Lung (tissue), 12 donors: ENCODE results near the gene MED12. TPM values are rescaled to one million over a fixed set of nuclear protein-coding genes. Genes with fewer than 3 reads are reported as not detected.

Experiments used
- ATAC-seq: fragments of 200-7000 bp; cut with Tn5 transposase; one replicate; pipeline ENCODE4 v1.9.1; 2020; ENCODE audit warnings: moderate number of reproducible peaks; ENCODE audit not compliant: insufficient read depth, low FRiP score
- DNase-seq, 3 donors: peaks; one replicate each; pipeline ENCODE4 v3.0.0-alpha.2; 2013 to 2017
- H3K27ac ChIP-seq, 2 donors: one replicate each; pipeline ENCODE4 v1.5.1; 2013; ENCODE audit warnings: mild to moderate bottlenecking in 2 of 2, moderate library complexity in 2 of 2, control low read depth in 1 of 2, inconsistent platforms in 1 of 2, low read depth in 1 of 2, low read length in 1 of 2
- H3K27me3 ChIP-seq, 3 donors: one replicate each; pipeline ENCODE4 v1.5.1; 2013; ENCODE audit warnings: low read length in 2 of 3; ENCODE audit not compliant: control insufficient read depth in 3 of 3, insufficient read depth in 3 of 3
- H3K36me3 ChIP-seq, 4 donors: one replicate each; pipeline ENCODE4 v1.5.1; 2013; ENCODE audit warnings: low read length in 4 of 4, mild to moderate bottlenecking in 1 of 4, moderate library complexity in 1 of 4; ENCODE audit not compliant: control insufficient read depth in 4 of 4, insufficient read depth in 4 of 4
- H3K4me1 ChIP-seq, 5 donors: one replicate each; pipeline ENCODE4 v1.5.1; 2013; ENCODE audit warnings: low read length in 5 of 5, mild to moderate bottlenecking in 2 of 5, moderate library complexity in 1 of 5; ENCODE audit not compliant: control insufficient read depth in 5 of 5, insufficient read depth in 5 of 5
- H3K4me3 ChIP-seq: one replicate; pipeline ENCODE4 v1.5.1; 2013; ENCODE audit warnings: mild to moderate bottlenecking, control low read depth, moderate library complexity
- H3K9ac ChIP-seq, 2 donors: one replicate each; pipeline ENCODE4 v1.5.1; 2013; ENCODE audit warnings: low read length in 2 of 2, control low read depth in 1 of 2; ENCODE audit not compliant: insufficient read depth in 1 of 2
- H3K9me3 ChIP-seq, 4 donors: one replicate each; pipeline ENCODE4 v1.5.1; 2013; ENCODE audit warnings: low read length in 3 of 4, mild to moderate bottlenecking in 1 of 4, moderate library complexity in 1 of 4; ENCODE audit not compliant: control insufficient read depth in 4 of 4, insufficient read depth in 3 of 4
- WGBS, 2 donors: extraction: QIAGEN DNeasy Blood & Tissue Kit; methylation state at CpG; one replicate each; pipeline ENCODE4 v1.1.7; 2013; 5-methylcytosine and 5-hydroxymethylcytosine counted together
- polyA plus RNA-seq, 2 donors: library from polyadenylated mRNA; stranded (reverse); fragments of 200-250 nt; gene quantifications; one replicate each; pipeline ENCODE4 v1.2.1, GENCODE V29; 2013
- total RNA-seq, 2 donors: library from RNA; depleted of rRNA in 1 of 2; stranded (reverse); fragments of >200 nt in 1 of 2; gene quantifications; one replicate each; pipeline ENCODE4 v1.2.1, GENCODE V29; 2014 to 2021
- TF ChIP-seq, protein P1 (sequence below): IDR thresholded peaks from 2 replicates; pipeline ENCODE4 v1.5.1; 2012; ENCODE audit warnings: mild to moderate bottlenecking; ENCODE audit errors: control extremely low read depth, extremely low read depth
- donor health status: control.
- donor health status: control.
- donor health status: Bipolar disorder and iron deficiency.
- donor health status: healthy.
- donor health status: DM: yes; HTN: yes; CAD: no.

MED12 gene
- total and polyA plus RNA-seq, 4 donors, result 10.3 to 41.1 (median 24.9) TPM

DNA sequence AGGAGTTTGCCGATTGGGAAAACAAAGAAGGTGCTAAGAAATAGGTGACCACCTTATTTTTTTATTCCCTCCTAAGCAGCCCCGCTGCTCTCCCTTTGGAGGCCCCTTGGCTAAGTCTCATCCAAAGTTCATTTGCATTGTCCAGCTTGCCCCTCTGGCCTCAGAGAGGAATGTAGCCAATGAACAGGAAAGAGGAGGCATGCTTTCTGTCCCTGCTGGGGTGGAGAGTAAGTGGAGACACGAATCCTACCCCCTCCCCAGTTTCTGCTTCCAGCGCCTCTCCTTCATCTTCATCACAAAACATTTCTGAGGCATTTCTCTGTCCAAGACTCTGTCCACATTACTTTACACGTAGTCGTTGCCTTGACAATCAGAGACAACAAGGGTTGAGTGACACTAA is 64.9 kb downstream of the MED12 start:
- Histone ChIP-seq H3K9ac (peak overlapping the region in 1 of 2 donors; percentile 38), H3K36me3 (no peaks in the 10 kb centered on the region), H3K27me3 (no peaks in the 10 kb centered on the region), H3K9me3 (no peaks in the 10 kb centered on the region), H3K4me1 (peaks cover 0 to 19% (median 7%) of the 10 kb centered on the region in 5 donors), H3K27ac (no peak overlapping the region), H3K4me3 (no peak overlapping the region)
- WGBS, 2 donors, result 64 to 71% methylated on average over 6 of the region's 6 CpGs
- TF ChIP-seq, protein P1, sequence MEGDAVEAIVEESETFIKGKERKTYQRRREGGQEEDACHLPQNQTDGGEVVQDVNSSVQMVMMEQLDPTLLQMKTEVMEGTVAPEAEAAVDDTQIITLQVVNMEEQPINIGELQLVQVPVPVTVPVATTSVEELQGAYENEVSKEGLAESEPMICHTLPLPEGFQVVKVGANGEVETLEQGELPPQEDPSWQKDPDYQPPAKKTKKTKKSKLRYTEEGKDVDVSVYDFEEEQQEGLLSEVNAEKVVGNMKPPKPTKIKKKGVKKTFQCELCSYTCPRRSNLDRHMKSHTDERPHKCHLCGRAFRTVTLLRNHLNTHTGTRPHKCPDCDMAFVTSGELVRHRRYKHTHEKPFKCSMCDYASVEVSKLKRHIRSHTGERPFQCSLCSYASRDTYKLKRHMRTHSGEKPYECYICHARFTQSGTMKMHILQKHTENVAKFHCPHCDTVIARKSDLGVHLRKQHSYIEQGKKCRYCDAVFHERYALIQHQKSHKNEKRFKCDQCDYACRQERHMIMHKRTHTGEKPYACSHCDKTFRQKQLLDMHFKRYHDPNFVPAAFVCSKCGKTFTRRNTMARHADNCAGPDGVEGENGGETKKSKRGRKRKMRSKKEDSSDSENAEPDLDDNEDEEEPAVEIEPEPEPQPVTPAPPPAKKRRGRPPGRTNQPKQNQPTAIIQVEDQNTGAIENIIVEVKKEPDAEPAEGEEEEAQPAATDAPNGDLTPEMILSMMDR, result no peak
- DNase-seq (peak; percentile 66 to 78 (median 76)), ATAC-seq (no peak)

DNA sequence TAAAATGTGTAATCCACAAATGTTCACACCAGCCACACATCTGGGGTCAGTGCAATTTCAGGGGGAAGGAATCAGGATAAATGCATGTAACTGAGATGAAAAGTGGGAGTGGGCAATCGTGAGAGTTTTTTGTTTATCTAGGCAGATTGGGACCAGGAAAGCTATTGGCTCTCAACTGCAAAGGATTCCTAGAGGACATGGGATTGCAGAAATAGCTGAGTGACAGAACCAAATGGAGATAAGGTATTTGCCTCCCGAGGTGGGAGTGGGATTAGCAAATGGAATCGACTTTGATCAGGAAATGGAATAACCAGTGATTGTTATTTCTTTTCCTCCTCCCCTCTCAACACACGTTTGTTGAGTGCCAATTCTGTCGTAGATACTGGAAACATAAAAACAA is 65.7 kb downstream of the MED12 start:
- Histone ChIP-seq H3K27me3 (no peaks in the 10 kb centered on the region), H3K36me3 (no peaks in the 10 kb centered on the region), H3K9ac (peak overlapping the region in 1 of 2 donors; percentile 71), H3K4me1 (peaks cover 0 to 19% (median 7%) of the 10 kb centered on the region in 5 donors), H3K9me3 (no peaks in the 10 kb centered on the region), H3K4me3 (no peak overlapping the region), H3K27ac (no peak overlapping the region)
- TF ChIP-seq, protein P1, result no peak
- WGBS, 2 donors, result 55 to 70% methylated on average over 5 of the region's 5 CpGs
- peak in 2 of 3 donors; percentile 16 to 26 for DNase-seq
- ATAC-seq, result no peak

DNA sequence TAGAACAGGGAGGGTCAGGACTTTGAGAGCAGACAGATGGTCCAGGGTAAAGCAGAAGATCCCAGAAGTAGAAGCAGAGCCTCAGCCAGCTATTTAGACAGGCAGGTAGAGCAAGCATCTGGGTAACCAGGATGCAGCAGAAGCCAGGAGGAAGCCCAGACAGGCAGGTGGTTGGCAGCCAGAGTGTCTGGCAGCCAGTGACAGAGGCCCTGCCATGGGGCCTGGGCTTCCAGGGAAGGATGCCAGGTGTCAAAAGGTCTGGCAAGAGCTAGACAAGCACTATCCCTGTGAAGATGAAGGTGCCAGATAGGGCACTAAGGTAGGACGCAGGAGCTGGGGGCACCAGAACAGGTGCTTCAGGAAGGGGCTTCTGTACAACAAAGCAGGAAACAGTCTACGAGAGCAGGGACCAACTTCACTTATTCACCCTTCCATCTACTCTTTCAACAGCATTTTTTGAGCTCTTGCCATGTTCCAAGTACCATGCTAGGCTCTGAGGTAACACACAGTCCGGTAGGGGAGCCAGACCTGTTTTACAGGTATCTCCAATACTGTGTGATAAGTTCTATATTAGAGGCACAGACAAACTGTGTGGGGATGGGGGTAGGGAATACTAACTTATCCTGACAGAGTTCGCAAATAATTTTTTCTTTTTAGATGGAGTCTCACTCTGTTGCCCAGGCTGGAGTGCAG is 66.6 kb downstream of the MED12 start:
- WGBS, 2 donors, result 69 to 78% methylated on average over 2 to 4 of the region's 4 CpGs
- no peak for ATAC-seq
- Histone ChIP-seq H3K36me3 (no peaks in the 10 kb centered on the region), H3K9me3 (no peaks in the 10 kb centered on the region), H3K9ac (no peak overlapping the region), H3K27ac (peak overlapping the region in 1 of 2 donors; percentile 44), H3K4me3 (no peak overlapping the region), H3K4me1 (peaks cover 0 to 19% (median 7%) of the 10 kb centered on the region in 5 donors), H3K27me3 (no peaks in the 10 kb centered on the region)
- TF ChIP-seq, protein P1, result no peak
- peak in 1 of 3 donors; percentile 44 for DNase-seq
